Stimulated activated CD8-positive, alpha-beta memory T cell treated with anti-CD3 and anti-CD28 coated beads, Interleukin-15, amount 100 ng/mL, for 48 hours (primary cell): Measurements from ENCODE around the gene PNPLA6.
A peak's percentile ranks its signal among the peaks of the same experiment; 100 is the strongest.
"Not testable (repeated sequence)": the region's sequence is repeated elsewhere in the genome, so short reads cannot be mapped to it uniquely, and the experiment has no call there.

Experiments used
- DNase-seq, 2 donors: peaks; one replicate each; pipeline ENCODE4 v3.0.0-alpha.2; 2020; ENCODE audit warnings: low read depth in 2 of 2

PNPLA6 gene

DNA sequence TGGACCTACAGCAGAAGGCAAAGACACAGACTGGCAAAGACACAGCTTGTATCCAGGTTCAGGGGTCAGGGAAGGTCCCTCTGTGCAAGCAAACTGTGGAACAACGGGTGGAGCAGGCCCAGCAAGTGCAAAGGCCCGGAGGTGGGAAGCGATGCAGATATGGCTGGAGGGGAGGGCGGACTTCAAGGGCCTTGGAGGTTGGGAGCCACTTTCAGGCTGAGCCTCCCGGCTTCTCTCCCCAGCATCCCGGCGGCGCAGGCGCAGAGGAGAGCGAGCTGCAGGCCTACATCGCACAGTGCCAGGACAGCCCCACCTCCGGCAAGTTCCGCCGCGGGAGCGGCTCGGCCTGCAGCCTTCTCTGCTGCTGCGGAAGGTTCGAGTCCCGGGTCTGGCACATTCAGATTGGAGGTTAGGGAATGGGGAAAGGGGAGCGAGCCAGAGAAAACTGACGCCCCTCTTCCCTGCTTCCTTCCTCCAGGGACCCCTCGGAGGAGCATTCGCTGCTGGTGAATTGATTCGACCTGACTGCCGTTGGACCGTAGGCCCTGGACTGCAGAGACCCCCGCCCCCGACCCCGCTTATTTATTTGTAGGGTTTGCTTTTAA is 2.1 kb upstream of the PNPLA6 start:
- DNase-seq = no peak

GRCh38 chr19:7533925-7534480 is 1.5 kb upstream of the PNPLA6 start:
- peak; percentile 64 to 79 for DNase-seq

- peak in 1 of 2 donors; percentile 23 for DNase-seq
Observed at GRCh38 chr19:7534531-7535046, 928 bp upstream of the PNPLA6 start.

DNA sequence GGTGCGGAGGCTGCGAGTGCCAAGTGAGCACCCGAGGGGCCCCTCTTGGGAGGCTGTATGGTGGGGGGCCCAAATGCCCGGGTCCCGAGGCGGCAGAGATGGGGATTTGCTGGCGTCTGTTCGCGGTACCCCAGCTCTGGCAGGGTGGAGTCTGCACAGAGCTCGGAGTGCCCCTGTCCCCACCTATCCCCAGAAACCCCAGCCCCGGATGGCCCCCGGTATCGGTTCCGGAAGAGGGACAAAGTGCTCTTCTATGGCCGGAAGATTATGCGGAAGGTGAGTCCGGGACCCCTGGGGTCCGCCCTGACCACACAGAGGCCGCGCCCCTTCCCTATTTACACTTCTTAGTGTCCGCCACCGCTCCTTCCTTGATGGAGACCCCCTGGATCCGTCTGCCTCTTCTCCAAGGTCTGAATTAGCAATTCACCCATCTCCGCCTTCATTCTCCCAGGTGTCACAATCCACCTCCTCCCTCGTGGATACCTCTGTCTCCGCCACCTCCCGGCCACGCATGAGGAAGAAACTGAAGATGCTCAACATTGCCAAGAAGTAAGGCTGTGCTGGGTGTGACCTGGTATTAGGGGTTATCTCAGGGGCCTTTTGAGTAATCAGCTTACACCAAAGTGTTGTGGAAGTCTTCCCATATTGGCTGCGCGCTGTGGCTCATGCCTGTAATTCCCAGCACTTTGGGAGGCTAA is 630 bp downstream of the PNPLA6 start:
- no peak for DNase-seq

- DNase-seq = not testable (repeated sequence)
Observed at GRCh38 chr19:7538990-7539389, 3.5 kb downstream of the PNPLA6 start.

DNA sequence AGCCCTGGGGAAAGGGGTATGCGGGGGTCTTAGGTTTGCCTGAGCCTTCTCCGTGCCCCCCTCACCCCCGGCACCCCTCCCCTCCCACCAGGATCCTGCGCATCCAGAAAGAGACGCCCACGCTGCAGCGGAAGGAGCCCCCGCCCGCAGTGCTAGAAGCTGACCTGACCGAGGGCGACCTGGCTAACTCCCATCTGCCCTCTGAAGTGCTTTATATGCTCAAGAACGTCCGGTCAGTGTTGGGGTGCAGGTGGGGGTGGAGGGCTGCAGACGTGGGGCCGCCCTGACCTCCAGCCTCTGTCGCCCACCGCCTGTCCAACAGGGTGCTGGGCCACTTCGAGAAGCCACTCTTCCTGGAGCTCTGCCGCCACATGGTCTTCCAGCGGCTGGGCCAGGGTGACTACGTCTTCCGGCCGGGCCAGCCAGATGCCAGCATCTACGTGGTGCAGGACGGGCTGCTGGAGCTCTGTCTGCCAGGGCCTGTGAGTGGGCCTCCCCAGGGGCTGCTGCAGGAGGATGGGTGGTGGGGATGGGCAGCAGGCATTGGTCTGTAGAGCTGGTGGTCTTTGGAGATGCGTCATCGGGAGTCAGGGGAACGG is 4.4 kb downstream of the PNPLA6 start:
- DNase-seq = no peak

GRCh38 chr19:7540761-7541474 is 5.4 kb downstream of the PNPLA6 start:
- DNase-seq = peak in 1 of 2 donors; percentile 45

GRCh38 chr19:7541475-7541824 is 5.9 kb downstream of the PNPLA6 start:
- no peak for DNase-seq

GRCh38 chr19:7541828-7542443 is 6.4 kb downstream of the PNPLA6 start:
- DNase-seq = no peak

GRCh38 chr19:7542556-7543348 is 7.2 kb downstream of the PNPLA6 start:
- no peak for DNase-seq

GRCh38 chr19:7544626-7545025 is 9.1 kb downstream of the PNPLA6 start:
- DNase-seq = no peak

DNA sequence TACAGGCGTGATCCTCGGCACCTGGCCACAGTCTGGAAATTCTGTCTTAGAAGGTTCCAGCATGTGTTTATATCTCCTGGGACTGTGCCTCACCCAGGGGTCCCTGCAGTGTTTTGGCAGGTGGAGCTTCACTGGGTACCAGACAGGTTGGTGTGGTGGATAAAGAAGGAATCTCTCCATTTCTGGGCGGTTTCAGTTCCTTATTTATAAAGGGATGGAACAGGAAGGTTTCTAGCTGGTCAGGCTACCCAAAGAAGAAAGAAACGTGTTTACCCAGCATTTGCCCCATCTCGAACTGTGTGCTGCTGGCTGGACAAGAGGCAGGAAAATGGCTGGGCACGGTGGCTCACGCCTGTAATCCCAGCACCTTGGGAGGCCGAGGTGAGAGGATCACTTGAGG is 9.8 kb downstream of the PNPLA6 start:
- no peak for DNase-seq

DNA sequence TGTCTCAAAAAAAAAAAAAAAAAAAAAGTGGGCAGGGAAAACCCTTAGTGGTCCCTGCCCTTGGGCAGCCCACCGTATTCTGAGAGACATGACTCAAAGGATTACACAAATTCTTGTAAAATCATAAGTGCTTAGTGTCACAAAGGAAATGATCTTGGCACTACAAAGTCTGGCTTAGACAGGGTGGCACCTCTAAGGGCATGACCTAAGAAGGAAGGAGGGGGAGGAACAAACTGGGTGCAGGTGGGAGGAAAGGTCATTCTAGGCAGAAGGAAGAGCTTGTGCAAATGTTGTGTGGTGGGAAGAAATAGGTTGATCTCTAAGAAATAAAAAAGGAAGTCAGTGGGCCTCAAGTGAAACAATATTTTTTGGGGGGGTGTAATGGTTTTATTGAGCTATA is 10.4 kb downstream of the PNPLA6 start:
- DNase-seq = peak in 1 of 2 donors; percentile 16

DNA sequence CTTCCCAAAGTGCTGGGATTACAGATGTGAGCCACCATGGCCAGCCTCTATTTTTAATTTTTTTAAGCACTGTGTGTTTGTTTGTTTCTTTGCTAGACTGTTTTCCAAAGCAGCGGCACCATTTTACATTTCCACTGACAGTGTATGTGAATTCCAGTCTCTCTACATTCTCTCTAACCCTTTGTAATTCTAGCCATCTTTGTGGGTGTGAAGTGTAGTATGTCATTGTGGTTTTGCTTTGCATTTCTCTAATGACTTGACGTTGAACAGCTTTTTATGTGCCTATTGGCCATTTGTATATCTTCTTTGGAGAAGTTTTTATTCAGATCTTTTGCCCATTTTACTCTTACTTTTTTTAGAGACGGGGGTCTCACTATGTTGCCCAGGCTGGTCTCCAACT is 11.6 kb downstream of the PNPLA6 start:
- DNase-seq = no peak

DNA sequence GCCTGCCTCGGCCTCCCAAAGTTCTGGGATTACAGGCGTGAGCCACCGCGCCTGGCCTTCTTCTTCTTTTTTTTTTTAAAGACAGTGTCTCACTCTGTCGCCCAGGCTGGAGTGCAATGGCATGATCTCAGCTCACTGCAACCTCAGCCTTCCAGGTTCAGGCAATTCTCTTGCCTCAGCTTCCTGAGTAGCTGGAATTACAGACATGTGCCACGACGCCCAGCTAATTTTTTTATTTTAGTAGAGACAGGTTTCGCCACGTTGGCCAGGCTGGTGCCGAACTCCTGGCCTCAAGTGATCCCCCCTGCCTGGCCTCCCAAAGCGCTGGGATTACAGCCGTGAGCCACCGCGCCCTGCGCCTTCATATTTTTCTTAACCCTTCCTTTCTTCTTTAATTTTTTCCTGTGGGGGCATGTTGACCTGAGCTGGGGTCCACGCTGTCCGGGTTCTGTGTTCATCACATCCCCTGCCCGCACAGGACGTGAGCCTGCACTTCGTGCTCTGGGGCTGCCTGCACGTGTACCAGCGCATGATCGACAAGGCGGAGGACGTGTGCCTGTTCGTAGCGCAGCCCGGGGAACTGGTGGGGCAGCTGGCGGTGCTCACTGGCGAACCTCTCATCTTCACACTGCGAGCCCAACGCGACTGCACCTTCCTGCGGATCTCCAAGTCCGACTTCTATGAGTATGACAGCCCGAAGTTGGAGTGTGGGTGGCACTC is 14.1 kb downstream of the PNPLA6 start:
- no peak for DNase-seq

DNA sequence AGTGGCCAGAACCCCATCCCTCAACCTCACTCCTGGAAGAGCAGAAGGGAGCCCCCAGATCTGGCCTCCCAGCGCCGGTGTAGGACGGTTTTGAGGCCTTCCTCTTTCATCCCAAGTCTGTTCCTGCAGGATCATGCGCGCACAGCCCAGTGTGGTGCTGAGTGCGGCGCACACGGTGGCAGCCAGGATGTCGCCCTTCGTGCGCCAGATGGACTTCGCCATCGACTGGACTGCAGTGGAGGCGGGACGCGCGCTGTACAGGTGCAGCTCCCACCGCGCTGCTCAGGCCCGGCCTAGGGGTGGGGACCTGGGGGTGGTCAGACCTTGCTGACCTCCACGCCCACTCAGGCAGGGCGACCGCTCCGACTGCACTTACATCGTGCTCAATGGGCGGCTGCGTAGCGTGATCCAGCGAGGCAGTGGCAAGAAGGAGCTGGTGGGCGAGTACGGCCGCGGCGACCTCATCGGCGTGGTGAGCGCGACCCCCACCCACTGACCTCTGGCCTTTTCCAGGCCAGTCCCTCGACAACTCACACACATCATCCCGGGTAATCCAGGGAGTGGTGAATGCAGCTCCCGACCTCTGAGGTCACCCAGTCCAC is 14.8 kb downstream of the PNPLA6 start:
- DNase-seq = no peak

DNA sequence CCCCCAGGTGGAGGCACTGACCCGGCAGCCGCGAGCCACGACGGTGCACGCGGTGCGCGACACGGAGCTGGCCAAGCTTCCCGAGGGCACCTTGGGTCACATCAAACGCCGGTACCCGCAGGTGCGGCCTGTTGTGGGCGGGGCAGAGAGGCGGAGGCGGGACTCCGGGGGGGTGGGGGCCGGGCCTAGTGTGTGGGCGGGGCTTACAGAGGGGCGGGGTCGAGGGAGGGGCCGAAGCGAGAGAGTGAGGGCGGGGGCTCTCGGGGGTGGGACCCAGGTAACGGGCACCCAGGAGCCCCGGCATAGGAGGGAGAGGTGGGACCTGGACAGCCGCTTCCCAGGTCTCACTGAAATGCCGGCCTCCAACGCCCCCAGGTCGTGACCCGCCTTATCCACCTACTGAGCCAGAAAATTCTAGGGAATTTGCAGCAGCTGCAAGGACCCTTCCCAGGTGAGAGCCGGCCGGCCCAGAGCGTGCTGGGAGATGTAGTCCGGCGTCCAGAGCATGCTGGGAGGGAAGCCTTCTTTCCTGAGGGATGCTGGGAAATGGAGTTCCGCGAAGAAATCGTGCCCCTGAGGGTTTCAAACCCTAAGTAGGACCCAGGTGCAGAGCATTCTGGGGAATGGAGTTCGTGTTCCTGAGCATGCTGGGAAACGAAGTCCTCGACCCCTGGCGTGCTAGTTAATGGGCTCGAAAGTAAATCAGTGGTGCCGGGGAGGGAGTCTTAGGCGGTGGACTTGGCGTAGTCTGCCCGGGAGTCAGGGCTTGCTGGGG is 15.7 kb downstream of the PNPLA6 start:
- DNase-seq = peak in 1 of 2 donors; percentile 28

DNA sequence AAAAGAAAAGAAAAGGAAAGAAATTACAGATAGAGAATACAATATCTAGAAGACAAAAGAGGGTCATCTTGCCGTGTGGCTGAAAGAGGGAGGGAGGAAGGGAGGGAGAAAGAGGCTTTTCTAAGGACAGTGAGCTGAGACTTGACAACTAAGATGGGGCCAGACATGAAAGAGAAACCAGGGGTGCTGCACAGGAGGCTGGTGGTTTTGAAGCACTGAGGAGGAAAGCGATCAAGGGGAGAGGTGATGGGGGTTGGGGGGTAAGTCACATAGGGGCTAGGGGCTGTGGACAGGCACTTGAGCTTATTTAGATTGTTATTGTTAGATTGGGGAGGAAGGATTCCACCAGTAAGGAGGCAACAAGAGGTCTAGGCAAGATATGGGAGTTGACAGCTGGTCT is 17.3 kb downstream of the PNPLA6 start:
- DNase-seq = no peak

- no peak for DNase-seq
Observed at GRCh38 chr19:7554565-7554964, 19.0 kb downstream of the PNPLA6 start.
